Heart left ventricle (tissue), 13 donors: Measurements from ENCODE around the gene TOGARAM2.
"Not testable (repeated sequence)": the region's sequence is repeated elsewhere in the genome, so short reads cannot be mapped to it uniquely, and the experiment has no call there.

Experiments
- CTCF ChIP-seq, 12 donors: fragments of 200-600 bp; sonication (generic) in 4 of 12; IDR thresholded peaks; one replicate each; pipeline versions ENCODE4 v1.5.0 to v1.8.0; 2018 to 2022; ENCODE audit warnings: antibody characterized with exemption in 12 of 12, mild to moderate bottlenecking in 5 of 12
- POLR2A ChIP-seq, 2 donors: fragments of 450-650 bp; IDR thresholded peaks; one replicate each; pipeline ENCODE4 v1.6.1; 2017; ENCODE audit warnings: antibody characterized with exemption in 2 of 2, mild to moderate bottlenecking in 2 of 2, moderate library complexity in 2 of 2
- donor health status: ischemic (EF 13 %, LVEDD 7.1; RV severe dilation, severe dysfunction).
- donor health status: DM: no; HTN: yes; CAD: no.
- donor health status: DM: no; HTN: no; CAD: no.
- donor health status: ischemic (EF 25% LVEDD 6.9; RV normal size, moderate dysfunction).
- donor health status: ischemic (EF 25% LVEDD 5.7; RV mildly dilated, moderate dysfunction).
- donor health status: ischemic (EF 35%, LVEDD 5.7; RV mildly dilated, moderate dysfunction).
- donor health status: nonischemic (EF 11% LVEDD 7.7; RV severe dilation, severe dysfunction).
- donor health status: DM: yes; HTN: yes; CAD: no.
- donor health status: PGD.
- donor health status: ischemic (EF 29% LVEDD 5.4; RV normal size, mild dysfunction).
- donor health status: nonischemic (EF 23%, LVEDD 6.1; RV moderate dilation, normal function).

GRCh38 chr2:29090311-29090710 is 109.2 kb downstream of the TOGARAM2 start:
- TF ChIP-seq CTCF, POLR2A (IDR thresholded peaks at IDR 0.05): not testable (repeated sequence)
